Activated CD4-positive, alpha-beta T cell treated with anti-CD3 and anti-CD28 coated beads, Interleukin-2, amount 50 U/mL, for 4 hours (primary cell): Measurements from ENCODE around the gene LYZL1.
"Not testable (repeated sequence)": the region's sequence is repeated elsewhere in the genome, so short reads cannot be mapped to it uniquely, and the experiment has no call there.

Source experiments
- DNase-seq, 2 experiments: peaks; one replicate each; pipeline ENCODE4 v3.0.0-alpha.2; 2020

Gene LYZL1

DNA sequence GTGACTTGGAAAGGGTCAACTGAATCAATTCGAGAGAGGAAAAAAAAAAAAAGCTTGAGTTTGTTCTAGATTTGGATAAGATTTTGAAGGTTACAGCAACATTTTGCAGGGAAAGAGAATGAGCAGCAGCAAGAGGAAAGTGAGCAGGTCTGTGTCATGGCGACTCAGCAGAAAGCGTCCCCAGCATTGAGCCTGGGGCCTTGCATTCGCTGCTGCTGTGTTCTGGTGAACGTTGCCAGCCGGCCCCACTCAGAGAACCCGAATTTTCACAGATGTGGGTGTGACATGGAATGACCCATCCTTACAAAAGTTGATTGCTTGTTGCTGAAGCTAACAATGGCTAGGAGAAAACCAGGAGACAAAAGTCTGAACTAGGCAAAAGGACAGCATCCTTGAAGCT lies 21.6 kb downstream of the LYZL1 start:
- DNase-seq, result not testable (repeated sequence)

GRCh38 chr10:29313071-29313470 lies 24.2 kb downstream of the LYZL1 start:
- DNase-seq, result no peak

GRCh38 chr10:29314726-29315125 lies 25.9 kb downstream of the LYZL1 start:
- no peak for DNase-seq

GRCh38 chr10:29315814-29316213 lies 26.9 kb downstream of the LYZL1 start:
- no peak for DNase-seq

GRCh38 chr10:29316308-29317026 lies 27.6 kb downstream of the LYZL1 start:
- no peak for DNase-seq

GRCh38 chr10:29317027-29317420 lies 28.2 kb downstream of the LYZL1 start:
- DNase-seq, result no peak

DNA sequence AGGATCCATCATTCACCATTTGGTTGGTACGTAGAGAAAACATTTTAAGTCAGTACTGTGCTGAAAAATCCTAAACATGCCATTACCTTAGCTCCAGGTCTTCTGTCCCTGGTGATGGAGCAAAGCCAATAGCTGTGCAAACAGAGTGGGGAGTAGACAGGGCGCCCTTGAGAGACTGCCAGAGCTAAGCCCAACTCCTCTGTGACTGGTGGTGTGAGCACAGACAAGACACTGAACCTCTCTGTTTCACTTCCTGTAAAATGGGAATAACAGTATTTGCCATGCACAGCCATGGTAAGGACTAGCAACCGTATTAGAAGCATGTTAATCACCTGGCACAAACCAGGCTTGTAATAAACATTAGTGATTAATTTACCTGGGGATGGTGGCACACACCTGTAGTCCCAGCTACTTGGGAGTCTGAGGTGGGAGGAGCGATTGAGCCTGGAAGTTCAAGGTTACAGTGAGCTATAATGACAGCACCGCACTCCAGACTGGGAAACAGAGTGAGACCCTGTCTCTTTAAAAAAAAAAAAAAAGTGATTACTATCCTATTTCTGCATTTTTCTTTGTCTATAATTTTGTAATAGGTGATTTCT lies 28.7 kb downstream of the LYZL1 start:
- no peak for DNase-seq

DNA sequence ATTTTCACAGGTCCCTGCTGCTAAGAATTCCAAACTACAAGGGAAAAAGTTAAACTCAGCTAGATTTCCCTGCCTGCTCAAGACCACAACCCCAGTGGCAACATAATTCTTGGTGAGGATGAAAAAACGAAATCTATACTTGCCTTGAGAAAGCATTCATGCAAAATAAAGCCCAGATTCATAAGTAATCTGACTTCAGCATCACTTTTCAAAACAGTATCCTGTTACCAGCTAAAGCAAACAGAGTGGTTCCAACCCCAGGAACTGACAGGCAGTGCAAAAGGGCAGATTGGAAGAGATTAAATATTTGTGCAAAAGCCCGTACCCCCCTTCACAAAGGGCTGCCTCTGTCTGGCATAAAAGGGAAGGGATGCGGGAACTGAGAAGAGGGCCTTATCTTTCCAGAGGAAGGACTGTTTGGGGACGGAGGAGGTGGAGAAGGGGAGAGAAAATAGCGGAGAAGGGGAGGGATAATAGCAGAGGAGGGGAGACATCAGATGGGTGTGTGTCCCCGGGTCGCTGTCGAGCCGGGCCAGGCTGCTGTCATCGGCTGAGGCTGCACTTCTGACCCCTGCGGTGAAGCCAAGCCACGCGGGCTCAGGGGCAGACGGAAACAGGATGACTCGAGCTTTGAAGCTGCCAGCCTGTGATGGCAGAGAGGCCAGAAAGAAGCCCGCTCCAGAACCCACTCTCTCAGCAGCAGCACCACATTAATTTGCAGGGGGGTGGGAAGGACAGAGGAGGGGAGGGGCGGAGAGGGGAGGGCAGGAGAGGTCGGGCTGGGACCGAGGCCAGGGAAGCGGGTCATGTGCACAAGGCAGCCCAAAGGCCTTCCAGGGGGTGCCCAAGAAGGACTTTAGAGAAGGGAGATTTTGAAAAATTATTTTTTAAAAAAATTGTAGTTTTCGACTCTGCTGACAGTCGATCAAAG lies 29.5 kb downstream of the LYZL1 start:
- DNase-seq, result not testable (repeated sequence)

GRCh38 chr10:29319205-29319781 lies 30.4 kb downstream of the LYZL1 start:
- DNase-seq, result no peak

GRCh38 chr10:29320680-29321121 lies 31.8 kb downstream of the LYZL1 start:
- not testable (repeated sequence) for DNase-seq

- DNase-seq, result no peak
Observed at GRCh38 chr10:29321656-29322055, 32.8 kb downstream of the LYZL1 start.

- DNase-seq, result no peak
Observed at GRCh38 chr10:29322918-29323317, 34.0 kb downstream of the LYZL1 start.

DNA sequence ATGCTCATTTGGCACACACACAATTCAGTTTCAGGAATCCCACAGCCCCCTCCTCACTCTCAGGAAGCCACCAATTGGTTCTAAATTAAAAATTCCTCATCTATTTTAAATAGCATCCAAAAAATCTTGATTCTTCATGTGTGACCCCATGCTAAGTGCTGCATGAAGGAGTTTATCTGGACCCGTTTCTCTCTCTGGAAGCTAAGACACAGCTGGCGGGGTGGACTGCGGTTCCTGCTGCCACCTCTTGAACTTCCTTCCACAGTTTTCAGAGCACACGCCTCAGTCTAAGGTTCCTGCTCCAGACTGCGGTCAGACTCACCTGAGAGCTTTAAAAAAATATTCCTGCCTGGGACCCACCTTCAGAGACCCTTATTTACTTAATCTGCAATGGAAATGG lies 34.5 kb downstream of the LYZL1 start:
- no peak for DNase-seq

DNA sequence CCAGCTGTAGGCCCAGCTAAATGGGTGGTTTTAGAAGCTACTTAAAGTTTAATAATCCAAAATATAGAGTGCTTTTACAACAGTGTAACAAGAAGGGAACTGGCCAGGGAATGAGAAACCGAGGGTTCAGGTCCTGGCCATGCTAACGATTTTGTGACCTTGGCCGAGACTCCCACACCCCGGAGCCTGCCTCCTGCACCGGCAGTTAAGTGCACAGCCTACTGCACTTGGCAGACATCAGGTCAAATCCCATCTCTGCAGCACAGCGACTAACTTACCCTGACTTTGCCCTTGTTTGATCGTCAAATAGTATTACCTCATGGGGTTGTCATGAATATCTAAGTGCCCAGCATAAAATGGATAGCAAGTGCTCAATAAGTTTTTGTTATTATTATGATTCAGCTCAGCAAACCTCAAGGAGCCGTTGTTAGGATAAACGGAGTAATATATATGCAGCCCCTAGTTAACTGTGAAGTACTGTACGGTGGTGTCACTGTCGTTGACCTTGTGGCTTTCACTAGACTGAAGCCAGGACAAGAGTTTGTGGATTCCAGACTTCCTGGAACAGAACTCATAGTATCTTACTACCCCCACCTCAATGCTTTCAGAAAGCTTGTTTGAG lies 35.5 kb downstream of the LYZL1 start:
- DNase-seq, result no peak

DNA sequence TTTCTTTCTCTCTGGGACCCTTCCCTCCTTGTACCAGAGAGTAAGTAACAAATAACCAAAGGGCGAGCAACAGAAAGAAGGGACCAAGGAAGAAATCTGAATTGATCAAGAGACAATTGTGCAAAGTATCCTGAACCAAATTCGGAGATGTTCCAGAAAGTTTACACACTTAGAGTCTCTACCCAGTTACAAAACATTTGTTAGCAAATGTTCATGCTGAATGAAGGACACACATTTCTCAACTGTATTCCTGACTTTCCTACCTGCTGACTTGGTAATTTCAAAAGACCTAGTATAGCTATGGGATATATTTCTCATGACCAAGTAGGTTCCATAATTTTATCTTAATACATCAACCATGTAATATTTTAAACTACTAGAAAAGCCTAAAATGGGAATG lies 37.4 kb downstream of the LYZL1 start:
- DNase-seq, result no peak

- DNase-seq, result no peak
Observed at GRCh38 chr10:29326886-29327745, 38.2 kb downstream of the LYZL1 start.

- no peak for DNase-seq
Observed at GRCh38 chr10:29327746-29328102, 38.9 kb downstream of the LYZL1 start.

DNA sequence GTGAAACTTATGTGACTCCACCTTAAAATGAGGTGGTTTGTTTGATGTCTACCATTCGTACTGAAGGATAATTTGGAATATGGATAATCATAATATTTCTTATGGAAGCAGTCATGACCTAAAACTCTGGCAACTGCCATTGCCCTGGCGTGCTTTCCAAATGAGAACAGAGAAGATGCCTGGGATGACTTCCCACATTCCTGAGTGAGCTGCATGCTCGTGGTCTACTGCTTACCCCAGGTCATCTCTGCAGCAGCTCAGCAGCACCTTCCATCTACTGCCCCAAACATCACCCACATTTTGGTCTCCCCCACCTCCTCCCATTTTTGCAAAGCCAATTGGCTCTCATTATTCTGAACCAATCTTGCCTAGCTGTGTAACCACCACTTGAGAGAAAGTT lies 40.1 kb downstream of the LYZL1 start:
- no peak for DNase-seq

GRCh38 chr10:29329420-29329819 lies 40.5 kb downstream of the LYZL1 start:
- DNase-seq, result no peak

- no peak for DNase-seq
Observed at GRCh38 chr10:29332061-29332760, 43.3 kb downstream of the LYZL1 start.

DNA sequence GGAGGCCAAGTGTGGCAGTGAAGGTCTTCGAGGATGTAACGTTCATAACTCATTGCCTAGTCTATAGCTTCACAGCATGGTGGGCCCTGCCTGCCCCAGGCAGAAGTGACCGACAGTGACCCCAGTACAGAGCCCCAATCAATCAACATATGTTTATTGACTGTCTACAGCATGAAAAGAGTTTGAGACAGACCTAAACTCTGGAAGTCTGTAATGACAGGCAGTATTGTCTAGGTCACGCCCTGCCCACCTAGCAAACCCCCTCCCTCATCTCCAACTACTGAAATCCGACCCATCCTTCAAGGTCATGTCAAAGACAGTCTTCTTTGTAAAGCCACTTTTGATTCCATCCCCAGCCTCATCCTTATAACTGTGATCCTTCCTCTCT lies 43.9 kb downstream of the LYZL1 start:
- DNase-seq, result no peak
